ENCODE results near the gene MPZ. TPM values are rescaled to one million over a fixed set of nuclear protein-coding genes. Genes with fewer than 3 reads are reported as not detected.

Gene MPZ
- total RNA-seq, 2 donors from 2014 or later: 2.7 to 3.1 TPM

DNA sequence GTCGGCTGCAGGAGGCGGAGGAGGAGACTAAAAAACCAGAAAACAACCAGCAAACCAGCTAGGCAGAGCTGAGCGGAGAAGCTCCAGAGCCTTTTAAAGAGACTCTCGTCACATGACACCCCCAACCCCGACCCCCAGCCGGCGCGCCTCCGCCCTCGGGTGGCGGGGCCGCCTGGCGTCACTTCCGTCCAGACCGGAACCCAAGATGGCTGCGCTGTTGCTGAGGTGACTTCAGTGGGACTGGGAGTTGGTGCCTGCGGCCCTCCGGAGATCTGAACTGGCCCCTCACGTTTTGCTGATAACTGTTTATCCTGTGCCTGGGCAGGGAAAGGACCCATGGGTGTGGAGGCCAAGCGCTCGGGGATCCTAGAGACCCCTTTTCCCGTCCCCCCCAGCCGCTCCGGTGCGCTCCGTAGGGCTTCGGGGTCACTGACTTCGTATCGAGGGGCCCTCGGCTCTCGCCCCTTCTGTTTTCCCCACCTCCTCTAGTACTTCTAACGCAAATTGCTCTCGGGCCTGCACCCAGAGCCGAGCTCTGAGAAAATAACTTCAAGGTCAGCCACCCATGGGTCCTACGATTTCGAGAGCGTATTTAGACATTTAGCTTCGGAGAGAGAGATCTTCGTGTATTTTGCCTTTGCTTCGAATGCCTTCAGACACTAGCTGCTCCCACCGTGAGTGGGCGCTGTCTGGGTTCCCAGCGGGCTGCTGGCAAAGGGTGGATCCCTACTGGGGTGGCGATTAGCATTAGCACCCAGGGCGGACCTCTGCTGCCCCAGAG is 4.6 kb upstream of the MPZ start, which contains the start of gene SDHC:
Gene SDHC (plus strand): TSS at position 181 of the 781 bp plus-strand sequence. CDS start 25 bp downstream, at position 206.
- H3K27ac ChIP-seq: peak within 1 kb of the TSS; percentile 73
- H3K9me3 ChIP-seq: no peaks in the 10 kb centered on the region
- peak within 1 kb of the TSS; percentile 83 to 97 for H3K9ac ChIP-seq (ENCODE audit: low read depth in 2 of 2, low read length in 2 of 2)
- intact Hi-C loops (cut with DNase I): no loop called here
- H3K27me3 ChIP-seq: no peaks in the 10 kb centered on the region
- DNase-seq: peak; percentile 91
- TF ChIP-seq, protein P1, sequence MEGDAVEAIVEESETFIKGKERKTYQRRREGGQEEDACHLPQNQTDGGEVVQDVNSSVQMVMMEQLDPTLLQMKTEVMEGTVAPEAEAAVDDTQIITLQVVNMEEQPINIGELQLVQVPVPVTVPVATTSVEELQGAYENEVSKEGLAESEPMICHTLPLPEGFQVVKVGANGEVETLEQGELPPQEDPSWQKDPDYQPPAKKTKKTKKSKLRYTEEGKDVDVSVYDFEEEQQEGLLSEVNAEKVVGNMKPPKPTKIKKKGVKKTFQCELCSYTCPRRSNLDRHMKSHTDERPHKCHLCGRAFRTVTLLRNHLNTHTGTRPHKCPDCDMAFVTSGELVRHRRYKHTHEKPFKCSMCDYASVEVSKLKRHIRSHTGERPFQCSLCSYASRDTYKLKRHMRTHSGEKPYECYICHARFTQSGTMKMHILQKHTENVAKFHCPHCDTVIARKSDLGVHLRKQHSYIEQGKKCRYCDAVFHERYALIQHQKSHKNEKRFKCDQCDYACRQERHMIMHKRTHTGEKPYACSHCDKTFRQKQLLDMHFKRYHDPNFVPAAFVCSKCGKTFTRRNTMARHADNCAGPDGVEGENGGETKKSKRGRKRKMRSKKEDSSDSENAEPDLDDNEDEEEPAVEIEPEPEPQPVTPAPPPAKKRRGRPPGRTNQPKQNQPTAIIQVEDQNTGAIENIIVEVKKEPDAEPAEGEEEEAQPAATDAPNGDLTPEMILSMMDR (IDR thresholded peaks at IDR 0.05): no peak
- H3K36me3 ChIP-seq: no peaks in the 10 kb centered on the region
- peaks cover 6% of the 10 kb centered on the region for H3K4me1 ChIP-seq
- H3K4me3 ChIP-seq: peak within 1 kb of the TSS; percentile 76

DNA sequence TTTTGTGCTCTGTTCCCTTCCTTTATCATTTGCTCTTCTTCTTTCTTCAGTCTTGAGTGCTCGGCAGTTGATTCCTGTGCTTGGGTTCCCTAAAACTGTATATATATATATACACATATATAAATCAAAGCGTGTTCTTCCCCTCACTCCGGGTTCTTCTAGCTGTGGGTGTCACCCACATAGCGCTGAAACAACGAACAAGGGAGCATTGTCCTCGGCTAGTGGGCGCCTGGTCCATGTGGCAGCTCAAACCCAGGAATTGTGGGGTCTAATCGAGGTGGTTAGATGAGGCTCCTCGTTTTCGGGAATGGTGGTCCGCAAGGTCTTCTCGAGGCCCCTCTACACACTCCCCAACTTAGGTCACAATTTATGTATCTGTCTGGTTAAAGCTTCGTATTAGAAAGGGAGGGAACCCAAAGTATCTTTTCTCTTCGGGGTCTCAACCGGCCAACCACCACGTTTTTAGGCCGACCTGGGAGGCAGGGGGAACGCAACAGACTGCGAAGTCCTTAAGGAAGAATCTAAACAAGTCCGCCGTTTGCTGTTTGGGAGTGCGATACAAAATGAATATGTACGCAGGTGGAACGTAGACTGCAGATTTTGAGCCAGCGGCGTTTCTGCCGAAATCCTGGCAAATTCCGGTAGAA is 3.9 kb upstream of the MPZ start:
- peaks cover 6% of the 10 kb centered on the region for H3K4me1 ChIP-seq
- no peaks in the 10 kb centered on the region for H3K27me3 ChIP-seq
- H3K27ac ChIP-seq: peak overlapping the region; percentile 73
- intact Hi-C loops (cut with DNase I): no loop called here
- no peaks in the 10 kb centered on the region for H3K9me3 ChIP-seq
- TF ChIP-seq, protein P1 (IDR thresholded peaks at IDR 0.05): no peak
- H3K36me3 ChIP-seq: no peaks in the 10 kb centered on the region
- DNase-seq: no peak
- peak overlapping the region; percentile 76 for H3K4me3 ChIP-seq
- peak overlapping the region; percentile 83 to 97 for H3K9ac ChIP-seq (ENCODE audit: low read depth in 2 of 2, low read length in 2 of 2)

DNA sequence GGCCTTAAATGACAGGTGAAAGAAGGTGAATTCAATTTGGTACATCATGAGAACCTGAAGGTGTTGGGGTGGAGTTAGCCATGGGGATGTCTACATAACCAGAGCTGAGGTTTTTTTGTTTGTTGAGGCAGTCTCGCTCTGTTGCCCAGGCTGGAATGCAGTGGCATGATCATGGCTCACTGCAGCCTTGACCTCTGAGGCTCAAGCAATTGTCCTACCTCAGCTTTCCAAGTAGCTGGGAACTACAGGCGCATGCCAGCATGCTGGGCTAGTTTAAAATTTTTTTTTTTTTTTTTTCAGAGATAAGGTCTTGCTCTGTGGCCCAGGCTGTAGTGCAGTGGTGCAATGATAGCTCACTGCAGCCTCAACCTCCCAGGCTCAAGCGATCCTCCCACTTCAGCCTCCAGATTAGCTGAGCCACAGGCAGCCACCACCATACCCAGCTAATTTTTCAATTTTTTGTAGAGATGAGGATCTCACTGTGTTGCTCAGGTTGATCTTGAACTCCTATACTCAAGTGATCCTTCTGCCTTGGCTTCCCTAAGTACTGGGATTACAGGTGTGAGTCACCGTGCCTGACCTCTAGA is 1.9 kb upstream of the MPZ start:
- Histone ChIP-seq H3K27ac (no peak overlapping the region), H3K4me3 (no peak overlapping the region), H3K9ac (ENCODE audit: low read depth in 2 of 2, low read length in 2 of 2) (no peak overlapping the region), H3K9me3 (no peaks in the 10 kb centered on the region), H3K36me3 (no peaks in the 10 kb centered on the region), H3K4me1 (peaks cover 6% of the 10 kb centered on the region), H3K27me3 (no peaks in the 10 kb centered on the region)
- DNase-seq: no peak
- intact Hi-C loops (cut with DNase I): no loop called here
- TF ChIP-seq, protein P1 (IDR thresholded peaks at IDR 0.05): no peak

DNA sequence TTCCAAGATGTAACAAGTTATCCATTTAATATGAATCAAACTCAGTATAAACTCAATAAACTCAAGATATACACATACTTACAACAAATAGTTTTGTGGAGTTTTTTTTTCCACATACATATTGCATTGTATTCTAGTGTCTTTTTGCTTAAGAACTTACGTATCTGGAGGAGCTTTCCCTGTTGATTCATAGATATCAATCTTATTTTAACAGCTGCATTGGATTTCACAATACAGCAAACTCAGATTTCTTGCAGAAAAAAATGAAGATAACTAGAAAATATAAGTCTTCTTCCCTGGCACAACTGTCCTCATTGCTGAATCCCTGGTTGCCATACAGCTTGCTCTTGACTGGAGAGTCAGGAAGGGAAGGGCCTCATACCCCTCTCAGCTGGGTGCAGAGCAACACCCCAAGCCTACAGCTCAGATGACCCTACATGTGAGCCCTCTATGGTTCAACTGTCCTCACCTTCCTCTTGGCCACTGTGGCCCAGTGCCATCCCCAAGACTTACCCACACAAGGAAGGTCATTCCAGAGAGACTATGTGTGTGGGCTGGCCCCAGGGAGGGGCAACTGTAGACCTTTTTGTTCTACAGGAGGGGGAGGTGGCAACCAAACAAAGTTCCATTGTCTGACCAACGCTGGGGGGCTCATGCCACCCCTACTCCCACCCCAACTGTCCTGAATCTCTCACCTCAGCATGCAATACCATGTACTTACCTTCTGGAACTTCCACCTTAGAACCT is 1.7 kb downstream of the MPZ start:
- no peaks in the 10 kb centered on the region for H3K4me1 ChIP-seq
- no peaks in the 10 kb centered on the region for H3K9me3 ChIP-seq
- no peak overlapping the region for H3K27ac ChIP-seq
- intact Hi-C loops (cut with DNase I): loop anchor here (10.0 kb wide), 1 partner anchor 113 kb away; the partner anchor contains the start of gene ADAMTS4
- no peak overlapping the region for H3K4me3 ChIP-seq
- no peak for DNase-seq
- no peaks in the 10 kb centered on the region for H3K27me3 ChIP-seq
- no peaks in the 10 kb centered on the region for H3K36me3 ChIP-seq
- TF ChIP-seq, protein P1 (IDR thresholded peaks at IDR 0.05): no peak
- H3K9ac ChIP-seq (ENCODE audit: low read depth in 2 of 2, low read length in 2 of 2): no peak overlapping the region

DNA sequence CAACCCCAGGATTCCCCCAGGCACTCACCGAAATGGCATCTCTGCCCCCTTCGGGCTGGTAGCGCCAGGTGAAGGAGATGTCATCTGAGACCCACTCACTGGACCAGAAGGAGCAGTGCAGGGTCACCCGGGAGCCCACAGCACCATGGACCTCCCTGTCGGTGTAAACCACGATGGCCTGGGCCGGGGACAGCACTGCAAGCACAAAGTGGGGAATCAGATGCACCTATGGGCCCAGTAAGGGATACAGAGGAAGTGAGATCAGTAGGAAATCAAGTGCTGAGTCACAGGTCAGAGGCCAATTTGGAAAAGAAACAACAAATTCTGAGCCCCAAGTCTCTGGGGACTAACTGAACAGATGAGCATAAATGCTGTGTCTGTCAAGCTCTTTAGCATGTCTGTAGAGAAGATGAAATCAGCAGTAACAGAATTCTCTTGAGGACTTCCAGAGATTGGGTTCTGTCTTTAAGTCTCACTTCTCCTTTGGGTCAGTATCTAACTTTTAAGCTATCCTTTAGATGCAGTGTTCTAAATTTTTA is 2.5 kb downstream of the MPZ start:
- no peak for DNase-seq
- Histone ChIP-seq H3K36me3 (no peaks in the 10 kb centered on the region), H3K27ac (no peak overlapping the region), H3K9me3 (no peaks in the 10 kb centered on the region), H3K9ac (ENCODE audit: low read depth in 2 of 2, low read length in 2 of 2) (no peak overlapping the region), H3K27me3 (no peaks in the 10 kb centered on the region), H3K4me1 (no peaks in the 10 kb centered on the region), H3K4me3 (no peak overlapping the region)
- TF ChIP-seq, protein P1 (IDR thresholded peaks at IDR 0.05): no peak
- intact Hi-C loops (cut with DNase I): loop anchor here (10.0 kb wide), 1 partner anchor 112 kb away; the partner anchor contains the start of gene ADAMTS4
